CD8-positive, alpha-beta memory T cell (primary cell): Measurements from ENCODE around the gene SEC22C. TPM values are rescaled to one million over a fixed set of nuclear protein-coding genes. Genes with fewer than 3 reads are reported as not detected.

Experiments used
- CTCF ChIA-PET: fragments of 350-600 bp; sonication (Branson Sonifier 250); formaldehyde crosslinking; loops from one replicate; lab custom pipeline; 2021; ENCODE audit warnings: antibody characterized with exemption; lab: Charles Lee
- POLR2A ChIA-PET: fragments of 350-600 bp; sonication (Branson Sonifier 250); formaldehyde crosslinking; loops from one replicate; lab custom pipeline; 2021; ENCODE audit warnings: antibody characterized with exemption; lab: Charles Lee
- DNase-seq, 5 donors: peaks; one replicate each; pipeline versions ENCODE4 v3.0.0 to v3.0.0-alpha.2; 2020 to 2022; ENCODE audit warnings: mixed read lengths in 1 of 5
- H3K27ac ChIP-seq: one replicate; pipeline ENCODE4 v1.7.0; 2013; ENCODE audit warnings: low read depth, mild to moderate bottlenecking, low read length, moderate library complexity
- H3K27me3 ChIP-seq: 2 replicates; pipeline ENCODE4 v1.7.0; 2013; ENCODE audit warnings: low read length, mild to moderate bottlenecking; ENCODE audit not compliant: insufficient read depth, poor library complexity, severe bottlenecking
- H3K36me3 ChIP-seq: 2 replicates; pipeline ENCODE4 v1.7.0; 2013; ENCODE audit warnings: mild to moderate bottlenecking, low read length, moderate library complexity; ENCODE audit not compliant: insufficient read depth
- H3K4me1 ChIP-seq: 2 replicates; pipeline ENCODE4 v1.7.0; 2013; ENCODE audit warnings: mild to moderate bottlenecking, low read length, moderate library complexity; ENCODE audit not compliant: insufficient read depth
- H3K4me3 ChIP-seq: 2 replicates; pipeline ENCODE4 v1.7.0; 2013; ENCODE audit warnings: mild to moderate bottlenecking, low read length
- H3K9me3 ChIP-seq: 2 replicates; pipeline ENCODE4 v1.7.0; 2013; ENCODE audit warnings: mild to moderate bottlenecking, low read length
- H3K27ac Mint-ChIP-seq, 8 donors: one replicate each; pipeline ENCODE4 v1.8.0; 2020 to 2021; ENCODE audit warnings: mixed read lengths in 8 of 8, mild to moderate bottlenecking in 6 of 8, inconsistent platforms in 3 of 8, moderate library complexity in 3 of 8
- H3K27me3 Mint-ChIP-seq, 2 donors: one replicate each; pipeline ENCODE4 v1.8.0; 2020 to 2021; ENCODE audit warnings: mixed read lengths in 2 of 2, mild to moderate bottlenecking in 1 of 2, moderate library complexity in 1 of 2
- H3K36me3 Mint-ChIP-seq, 3 donors: one replicate each; pipeline ENCODE4 v1.8.0; 2020 to 2021; ENCODE audit warnings: mixed read lengths in 3 of 3, inconsistent platforms in 1 of 3, mild to moderate bottlenecking in 1 of 3
- H3K4me1 Mint-ChIP-seq, 3 donors: one replicate each; pipeline ENCODE4 v1.8.0; 2020 to 2021; ENCODE audit warnings: mixed read lengths in 3 of 3, inconsistent platforms in 1 of 3, mild to moderate bottlenecking in 1 of 3
- H3K4me3 Mint-ChIP-seq, 7 donors: one replicate each; pipeline ENCODE4 v1.8.0; 2020 to 2021; ENCODE audit warnings: mixed read lengths in 7 of 7, mild to moderate bottlenecking in 6 of 7, moderate library complexity in 4 of 7, inconsistent platforms in 2 of 7
- H3K9me3 Mint-ChIP-seq, 5 donors: one replicate each; pipeline ENCODE4 v1.8.0; 2020 to 2022; ENCODE audit warnings: mixed read lengths in 5 of 5, mild to moderate bottlenecking in 3 of 5, moderate library complexity in 2 of 5, inconsistent platforms in 1 of 5
- polyA plus RNA-seq: library from polyadenylated mRNA; unstranded; fragments of 300-500 nt; fragmentation: Illumina TruSeq; gene quantifications from one replicate; pipeline ENCODE4 v1.2.3, GENCODE V29; 2021
- total RNA-seq, 2 experiments: library from RNA; stranded (reverse); gene quantifications; one replicate each; pipeline ENCODE4 v1.2.3, GENCODE V29; 2021

The SEC22C gene
- 10 to 100 TPM; 52.6 to 53.6 TPM for total RNA-seq
- polyA plus RNA-seq: 45.5 TPM

GRCh38 chr3:42581709-42582473 is at the start of gene SEC22C:
TSS of gene SEC22C (minus strand) at chr3:42581967. CDS start at chr3:42569046, 12,921 bp downstream.
- Mint-ChIP-seq H3K4me1 (peaks cover 39 to 53% (median 49%) of the 10 kb centered on the region in 3 donors), H3K36me3 (peaks cover 7 to 17% (median 11%) of the 10 kb centered on the region in 3 donors), H3K27me3 (no peaks in the 10 kb centered on the region), H3K27ac (peak within 1 kb of the TSS; percentile 95 to 99 (median 98)), H3K4me3 (peak within 1 kb of the TSS; percentile 88 to 98 (median 91)), H3K9me3 (no peaks in the 10 kb centered on the region)
- peak within 1 kb of the TSS; percentile 97 for H3K27ac ChIP-seq
- peak; percentile 93 to 96 (median 95) for DNase-seq
- ChIA-PET CTCF (interaction anchor here (0.8 to 2.7 kb wide), 9 partner anchors 9 to 77 kb away, joined by 3 to 11 read pairs (median 5); partner anchors contain the start of genes NKTR and SS18L2), POLR2A (interaction anchor here (2.2 to 3.0 kb wide), 2 partner anchors 9 to 18 kb away, joined by 23 read pairs; partner anchors contain the start of genes NKTR and SS18L2)
- no peaks in the 10 kb centered on the region for H3K9me3 ChIP-seq
- no peaks in the 10 kb centered on the region for H3K27me3 ChIP-seq
- peak within 1 kb of the TSS; percentile 64 for H3K4me3 ChIP-seq
- H3K4me1 ChIP-seq: peaks cover 30% of the 10 kb centered on the region
- no peaks in the 10 kb centered on the region for H3K36me3 ChIP-seq

- Histone ChIP-seq H3K4me1 (peaks cover 47% of the 10 kb centered on the region), H3K27me3 (no peaks in the 10 kb centered on the region), H3K27ac (no peak overlapping the region), H3K9me3 (no peaks in the 10 kb centered on the region), H3K36me3 (peaks cover 4% of the 10 kb centered on the region), H3K4me3 (no peak overlapping the region)
- CTCF ChIA-PET: interaction anchor here (1.1 to 2.1 kb wide), 4 partner anchors 11 to 31 kb away, joined by 3 to 9 read pairs (median 4); partner anchors contain the start of gene SEC22C
- peak overlapping the region in 7 of 8 donors; percentile 1 to 61 (median 16) for H3K27ac Mint-ChIP-seq
- DNase-seq: no peak
- peaks cover 0 to 51% (median 11%) of the 10 kb centered on the region in 3 donors for H3K36me3 Mint-ChIP-seq
- no peaks in the 10 kb centered on the region for H3K9me3 Mint-ChIP-seq
- H3K4me3 Mint-ChIP-seq: peak overlapping the region in 2 of 7 donors; percentile 1 to 4
- H3K27me3 Mint-ChIP-seq: no peaks in the 10 kb centered on the region
- POLR2A ChIA-PET: interaction anchor here (1.1 kb wide), 1 partner anchor 12 kb away, joined by 4 read pairs; no protein-coding TSS in a partner anchor
- H3K4me1 Mint-ChIP-seq: peaks cover 62 to 79% (median 79%) of the 10 kb centered on the region in 3 donors
Observed at GRCh38 chr3:42613462-42613861, 31.7 kb upstream of the SEC22C start.

- Mint-ChIP-seq H3K27ac (peak overlapping the region in 6 of 8 donors; percentile 1 to 76 (median 26)), H3K36me3 (peaks cover 0 to 57% (median 11%) of the 10 kb centered on the region in 3 donors), H3K4me3 (no peak overlapping the region), H3K27me3 (no peaks in the 10 kb centered on the region), H3K9me3 (no peaks in the 10 kb centered on the region), H3K4me1 (peaks cover 64 to 84% (median 81%) of the 10 kb centered on the region in 3 donors)
- no peak for DNase-seq
- peaks cover 47% of the 10 kb centered on the region for H3K4me1 ChIP-seq
- H3K4me3 ChIP-seq: no peak overlapping the region
- no peaks in the 10 kb centered on the region for H3K9me3 ChIP-seq
- ChIA-PET CTCF (interaction anchor here (0.9 to 2.1 kb wide), 5 partner anchors 10 to 24 kb away, joined by 3 to 9 read pairs (median 4); partner anchors contain the start of genes NKTR and SS18L2), POLR2A (interaction anchor here (1.1 kb wide), 1 partner anchor 12 kb away, joined by 4 read pairs; no protein-coding TSS in a partner anchor)
- H3K27ac ChIP-seq: no peak overlapping the region
- peaks cover 4% of the 10 kb centered on the region for H3K36me3 ChIP-seq
- H3K27me3 ChIP-seq: no peaks in the 10 kb centered on the region
Observed at GRCh38 chr3:42612928-42613327, 31.2 kb upstream of the SEC22C start.

- no peaks in the 10 kb centered on the region for H3K27me3 Mint-ChIP-seq
- peak overlapping the region in 2 of 7 donors; percentile 14 to 42 for H3K4me3 Mint-ChIP-seq
- H3K36me3 Mint-ChIP-seq: peaks cover 5 to 59% (median 14%) of the 10 kb centered on the region in 3 donors
- H3K27me3 ChIP-seq: no peaks in the 10 kb centered on the region
- H3K9me3 ChIP-seq: no peaks in the 10 kb centered on the region
- H3K4me3 ChIP-seq: no peak overlapping the region
- no peak overlapping the region for H3K27ac ChIP-seq
- H3K4me1 Mint-ChIP-seq: peaks cover 69 to 90% (median 86%) of the 10 kb centered on the region in 3 donors
- no peaks in the 10 kb centered on the region for H3K9me3 Mint-ChIP-seq
- ChIA-PET CTCF (interaction anchor here (0.9 to 2.1 kb wide), 3 partner anchors 9 to 22 kb away, joined by 3 to 9 read pairs (median 4); partner anchors contain the start of genes NKTR and SS18L2), POLR2A (no interaction called here)
- H3K36me3 ChIP-seq: peaks cover 5% of the 10 kb centered on the region
- DNase-seq: no peak
- H3K27ac Mint-ChIP-seq: peak overlapping the region in 6 of 8 donors; percentile 58 to 89 (median 75)
- H3K4me1 ChIP-seq: peaks cover 49% of the 10 kb centered on the region
Observed at GRCh38 chr3:42612217-42612616, 30.4 kb upstream of the SEC22C start.

GRCh38 chr3:42610976-42611375 is 29.2 kb upstream of the SEC22C start:
- peak overlapping the region in 5 of 7 donors; percentile 0 to 20 (median 6) for H3K4me3 Mint-ChIP-seq
- no peaks in the 10 kb centered on the region for H3K27me3 Mint-ChIP-seq
- Histone ChIP-seq H3K4me3 (no peak overlapping the region), H3K9me3 (no peaks in the 10 kb centered on the region), H3K4me1 (peaks cover 51% of the 10 kb centered on the region), H3K27ac (no peak overlapping the region), H3K36me3 (peaks cover 10% of the 10 kb centered on the region), H3K27me3 (no peaks in the 10 kb centered on the region)
- DNase-seq: no peak
- peaks cover 69 to 91% (median 83%) of the 10 kb centered on the region in 3 donors for H3K4me1 Mint-ChIP-seq
- POLR2A ChIA-PET: interaction anchor here (0.9 to 1.1 kb wide), 2 partner anchors 10 to 11 kb away, joined by 3 to 7 read pairs; no protein-coding TSS in a partner anchor
- CTCF ChIA-PET: interaction anchor here (1.3 kb wide), 2 partner anchors 20 to 22 kb away, joined by 3 read pairs; partner anchors contain the start of gene SS18L2
- no peaks in the 10 kb centered on the region for H3K9me3 Mint-ChIP-seq
- H3K27ac Mint-ChIP-seq: peak overlapping the region; percentile 26 to 84 (median 71)
- peaks cover 7 to 57% (median 13%) of the 10 kb centered on the region in 3 donors for H3K36me3 Mint-ChIP-seq

- Mint-ChIP-seq H3K9me3 (peaks cover 2 to 6% (median 4%) of the 10 kb centered on the region in 5 donors), H3K27ac (peak overlapping the region in 6 of 8 donors; percentile 2 to 84 (median 46)), H3K27me3 (no peaks in the 10 kb centered on the region), H3K36me3 (peaks cover 13 to 63% (median 14%) of the 10 kb centered on the region in 3 donors), H3K4me3 (peak overlapping the region in 1 of 7 donors; percentile 12), H3K4me1 (peaks cover 71 to 94% (median 89%) of the 10 kb centered on the region in 3 donors)
- ChIA-PET CTCF (interaction anchor here (1.8 kb wide), 1 partner anchor 8 kb away, joined by 3 read pairs; the partner anchor contains the start of gene NKTR), POLR2A (no interaction called here)
- no peak for DNase-seq
- H3K27ac ChIP-seq: no peak overlapping the region
- H3K9me3 ChIP-seq: no peaks in the 10 kb centered on the region
- no peaks in the 10 kb centered on the region for H3K27me3 ChIP-seq
- no peak overlapping the region for H3K4me3 ChIP-seq
- H3K36me3 ChIP-seq: peaks cover 10% of the 10 kb centered on the region
- peaks cover 55% of the 10 kb centered on the region for H3K4me1 ChIP-seq
Observed at GRCh38 chr3:42608581-42608980, 26.8 kb upstream of the SEC22C start.

- Histone ChIP-seq H3K4me1 (peaks cover 45% of the 10 kb centered on the region), H3K4me3 (no peak overlapping the region), H3K27me3 (no peaks in the 10 kb centered on the region), H3K27ac (no peak overlapping the region), H3K36me3 (peaks cover 6% of the 10 kb centered on the region), H3K9me3 (no peaks in the 10 kb centered on the region)
- H3K9me3 Mint-ChIP-seq: peaks cover 2 to 6% (median 6%) of the 10 kb centered on the region in 5 donors
- no peaks in the 10 kb centered on the region for H3K27me3 Mint-ChIP-seq
- H3K27ac Mint-ChIP-seq: peak overlapping the region in 6 of 8 donors; percentile 15 to 74 (median 53)
- H3K4me3 Mint-ChIP-seq: peak overlapping the region in 3 of 7 donors; percentile 2 to 23 (median 20)
- ChIA-PET POLR2A (no interaction called here), CTCF (interaction anchor here (1.1 kb wide), 1 partner anchor 15 kb away, joined by 3 read pairs; the partner anchor contains the start of gene SS18L2)
- H3K4me1 Mint-ChIP-seq: peaks cover 60 to 84% (median 76%) of the 10 kb centered on the region in 3 donors
- peaks cover 12 to 62% (median 18%) of the 10 kb centered on the region in 3 donors for H3K36me3 Mint-ChIP-seq
- no peak for DNase-seq
Observed at GRCh38 chr3:42605546-42606173, 23.9 kb upstream of the SEC22C start.
